GM12801 (cell line): ENCODE data around the gene ALK.

Source experiments
- TF ChIP-seq, protein P1 (sequence below): IDR thresholded peaks from one replicate; pipeline ENCODE4 v1.5.1; 2011; ENCODE audit warnings: control low read depth; ENCODE audit not compliant: insufficient read length; ENCODE audit errors: extremely low read depth

Gene ALK

DNA sequence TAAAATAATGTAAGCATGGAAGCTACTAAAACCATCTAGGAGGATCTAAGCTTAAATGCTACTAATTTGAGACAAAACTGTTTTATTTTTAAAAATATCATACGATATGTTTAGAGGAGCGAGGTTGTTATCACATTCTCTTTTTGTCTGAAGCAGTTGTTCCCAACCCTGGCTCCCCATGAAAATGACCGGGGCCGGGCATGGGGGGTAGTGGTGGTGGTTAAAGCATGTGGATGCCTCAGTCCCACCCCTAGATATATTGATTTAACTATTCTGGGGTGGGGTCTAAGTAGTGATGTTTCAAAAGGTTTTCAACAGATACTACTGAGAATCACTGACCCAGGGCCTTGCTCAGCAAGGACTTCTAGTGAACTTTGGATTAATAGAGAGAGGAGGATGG, 359.8 kb downstream of the ALK start:
- TF ChIP-seq, protein P1, sequence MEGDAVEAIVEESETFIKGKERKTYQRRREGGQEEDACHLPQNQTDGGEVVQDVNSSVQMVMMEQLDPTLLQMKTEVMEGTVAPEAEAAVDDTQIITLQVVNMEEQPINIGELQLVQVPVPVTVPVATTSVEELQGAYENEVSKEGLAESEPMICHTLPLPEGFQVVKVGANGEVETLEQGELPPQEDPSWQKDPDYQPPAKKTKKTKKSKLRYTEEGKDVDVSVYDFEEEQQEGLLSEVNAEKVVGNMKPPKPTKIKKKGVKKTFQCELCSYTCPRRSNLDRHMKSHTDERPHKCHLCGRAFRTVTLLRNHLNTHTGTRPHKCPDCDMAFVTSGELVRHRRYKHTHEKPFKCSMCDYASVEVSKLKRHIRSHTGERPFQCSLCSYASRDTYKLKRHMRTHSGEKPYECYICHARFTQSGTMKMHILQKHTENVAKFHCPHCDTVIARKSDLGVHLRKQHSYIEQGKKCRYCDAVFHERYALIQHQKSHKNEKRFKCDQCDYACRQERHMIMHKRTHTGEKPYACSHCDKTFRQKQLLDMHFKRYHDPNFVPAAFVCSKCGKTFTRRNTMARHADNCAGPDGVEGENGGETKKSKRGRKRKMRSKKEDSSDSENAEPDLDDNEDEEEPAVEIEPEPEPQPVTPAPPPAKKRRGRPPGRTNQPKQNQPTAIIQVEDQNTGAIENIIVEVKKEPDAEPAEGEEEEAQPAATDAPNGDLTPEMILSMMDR, result no peak

DNA sequence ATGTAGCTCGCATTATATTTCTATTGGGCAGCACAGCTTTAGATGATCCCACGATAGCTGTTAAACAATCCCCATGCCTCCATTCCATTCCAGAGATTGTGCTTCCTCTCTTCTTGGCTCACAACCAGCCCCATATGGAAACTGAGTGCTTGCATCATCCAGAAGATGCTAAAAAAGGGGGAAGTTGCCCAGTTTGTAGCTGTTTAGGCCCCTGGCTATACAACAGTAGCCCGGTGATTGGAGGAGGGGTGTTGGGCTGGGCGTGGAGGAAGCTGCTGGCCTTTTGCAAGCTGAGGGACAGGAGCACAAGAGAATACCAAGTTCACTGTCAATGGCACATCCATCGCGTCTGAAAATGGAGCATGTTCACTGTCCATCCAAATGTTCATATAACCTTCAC, 360.2 kb downstream of the ALK start:
- TF ChIP-seq, protein P1, result no peak

- TF ChIP-seq, protein P1, result no peak
Observed at GRCh38 chr2:29560566-29560965, 360.8 kb downstream of the ALK start.

DNA sequence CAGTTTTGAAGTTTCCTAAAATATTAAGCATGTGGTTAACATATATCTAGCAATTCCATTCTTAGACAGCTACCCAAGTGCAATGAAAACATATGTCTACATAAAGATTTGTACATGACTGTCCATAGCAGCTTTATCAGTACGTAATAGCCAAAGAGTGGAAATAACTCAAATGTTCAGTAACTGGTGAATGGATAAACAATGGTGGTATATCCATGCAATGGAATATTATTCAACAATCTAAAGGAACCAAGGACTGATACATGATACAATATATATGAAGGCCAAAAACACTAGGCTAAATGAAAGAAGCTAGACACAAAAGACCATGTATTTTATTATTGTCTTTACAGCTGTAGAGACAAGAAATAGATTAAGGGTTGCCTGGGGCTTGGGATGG, 361.4 kb downstream of the ALK start:
- TF ChIP-seq, protein P1, result no peak

GRCh38 chr2:29559578-29559977, 361.8 kb downstream of the ALK start:
- TF ChIP-seq, protein P1, result no peak

DNA sequence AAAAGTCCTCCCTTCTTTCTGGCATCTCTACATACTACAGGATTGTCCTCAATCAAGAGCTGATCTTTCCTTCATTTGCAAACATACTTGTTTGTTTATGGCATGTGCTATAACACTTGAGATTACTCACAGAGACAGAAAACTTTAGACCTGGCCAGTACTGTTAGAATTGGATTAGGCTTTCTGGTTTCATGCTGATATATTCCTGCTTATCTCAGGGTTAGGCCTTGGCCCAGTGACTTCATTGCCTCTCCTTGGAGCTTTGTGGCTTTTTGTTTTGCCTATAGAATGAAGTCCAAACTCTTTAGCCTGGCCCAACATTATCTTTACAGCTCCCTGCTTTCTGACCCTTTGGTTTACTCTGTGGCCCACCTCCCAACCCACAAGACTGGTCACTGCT, 363.3 kb downstream of the ALK start:
- TF ChIP-seq, protein P1, result no peak

DNA sequence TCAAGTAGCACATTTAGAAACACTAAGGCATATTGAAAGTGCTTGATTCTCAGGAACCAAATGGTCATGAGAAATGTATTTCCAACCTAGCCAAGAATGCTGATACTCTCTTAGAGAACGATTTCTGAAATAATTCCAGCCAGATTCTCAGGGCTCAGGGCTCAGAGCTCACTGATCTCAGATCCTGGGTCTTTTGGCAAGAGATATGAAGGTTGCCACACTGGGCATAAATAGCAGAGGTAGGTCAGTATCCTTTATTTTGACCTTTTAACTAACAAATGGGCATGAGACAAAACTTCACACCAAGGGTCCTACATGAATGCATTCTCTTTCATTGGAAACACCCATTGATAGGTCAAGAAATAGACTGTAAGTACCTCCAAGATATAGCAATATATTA, 364.1 kb downstream of the ALK start:
- TF ChIP-seq, protein P1, result no peak

- TF ChIP-seq, protein P1, result no peak
Observed at GRCh38 chr2:29549069-29549380, 372.4 kb downstream of the ALK start.
